ENCODE results near the gene SLC38A11.
"Not testable (repeated sequence)": the region's sequence is repeated elsewhere in the genome, so short reads cannot be mapped to it uniquely, and the experiment has no call there.

SLC38A11 gene, protein sequence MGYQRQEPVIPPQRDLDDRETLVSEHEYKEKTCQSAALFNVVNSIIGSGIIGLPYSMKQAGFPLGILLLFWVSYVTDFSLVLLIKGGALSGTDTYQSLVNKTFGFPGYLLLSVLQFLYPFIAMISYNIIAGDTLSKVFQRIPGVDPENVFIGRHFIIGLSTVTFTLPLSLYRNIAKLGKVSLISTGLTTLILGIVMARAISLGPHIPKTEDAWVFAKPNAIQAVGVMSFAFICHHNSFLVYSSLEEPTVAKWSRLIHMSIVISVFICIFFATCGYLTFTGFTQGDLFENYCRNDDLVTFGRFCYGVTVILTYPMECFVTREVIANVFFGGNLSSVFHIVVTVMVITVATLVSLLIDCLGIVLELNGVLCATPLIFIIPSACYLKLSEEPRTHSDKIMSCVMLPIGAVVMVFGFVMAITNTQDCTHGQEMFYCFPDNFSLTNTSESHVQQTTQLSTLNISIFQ

DNA sequence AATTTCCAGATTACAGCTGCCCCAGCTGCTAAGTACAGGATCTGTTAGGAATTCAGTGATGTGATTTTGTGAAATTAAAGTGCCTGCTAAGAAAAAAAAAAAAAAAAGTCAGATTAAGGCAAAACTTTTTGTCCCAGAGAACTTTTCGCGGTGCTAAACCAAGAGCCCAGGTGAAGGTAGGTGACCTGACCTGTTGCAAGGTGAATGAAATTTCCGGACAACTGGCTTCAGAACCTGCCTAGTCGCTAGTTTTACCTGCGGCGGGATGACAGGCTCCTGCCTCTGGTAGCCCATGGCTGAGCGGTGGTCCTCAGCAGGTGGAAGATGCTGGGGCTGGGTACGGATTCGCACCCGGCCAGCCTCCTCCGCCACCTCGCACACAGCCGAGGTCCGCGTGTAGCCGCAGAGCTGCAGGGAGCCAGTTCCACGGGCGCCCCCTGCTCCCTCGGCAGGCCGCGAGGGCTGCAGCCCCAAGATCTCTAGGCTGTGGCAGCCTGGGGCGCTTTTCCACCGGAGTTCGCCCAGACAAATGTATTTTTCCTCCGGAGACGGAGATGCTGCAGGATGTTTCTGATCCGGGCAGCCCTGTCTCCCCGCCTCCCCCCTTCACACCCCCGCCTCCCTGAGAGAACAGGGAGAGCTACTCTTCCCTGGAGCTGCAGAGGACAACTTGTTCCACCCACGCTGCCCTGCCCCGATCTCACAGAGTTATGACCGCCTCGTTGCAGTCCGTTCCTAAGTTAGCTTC is at the start of gene SLC38A11:
Gene SLC38A11 (minus strand): TSS at position 572 of the 748 bp plus-strand sequence. CDS start 278 bp downstream, at position 294.
- no peak for DNase-seq

DNA sequence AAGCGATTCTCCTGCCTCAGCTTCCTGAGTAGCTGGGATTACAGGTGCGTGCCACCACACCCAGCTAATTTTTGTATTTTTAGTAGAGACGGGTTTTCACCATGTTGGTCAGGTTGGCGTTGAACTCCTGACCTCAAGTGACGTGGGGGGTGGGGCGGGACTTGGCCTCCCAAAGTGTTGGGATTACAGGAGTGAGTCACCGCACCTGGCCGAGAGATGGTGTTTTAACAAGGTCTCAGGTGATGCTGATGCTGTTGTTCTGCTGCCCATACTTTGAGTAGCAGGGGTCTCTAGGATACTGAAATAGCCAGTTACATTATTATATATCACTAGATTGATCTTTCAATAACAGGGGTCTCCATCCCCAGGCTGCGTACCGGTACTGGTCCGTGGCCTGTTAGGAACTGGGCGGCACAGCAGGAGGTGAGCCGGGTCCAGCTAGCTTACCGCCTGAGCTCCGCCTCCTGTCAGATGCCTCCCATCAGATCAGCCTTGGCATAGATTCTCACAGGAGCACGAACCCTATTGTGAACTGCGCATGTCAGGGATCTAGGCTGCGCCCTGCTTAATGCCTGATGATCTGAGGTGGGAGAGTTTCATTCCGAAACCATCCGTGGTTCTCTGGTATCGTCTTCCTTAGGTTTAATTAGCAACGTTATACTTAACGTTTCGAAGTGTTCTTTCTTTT is 48.3 kb upstream of the SLC38A11 start:
- no peak for DNase-seq

DNA sequence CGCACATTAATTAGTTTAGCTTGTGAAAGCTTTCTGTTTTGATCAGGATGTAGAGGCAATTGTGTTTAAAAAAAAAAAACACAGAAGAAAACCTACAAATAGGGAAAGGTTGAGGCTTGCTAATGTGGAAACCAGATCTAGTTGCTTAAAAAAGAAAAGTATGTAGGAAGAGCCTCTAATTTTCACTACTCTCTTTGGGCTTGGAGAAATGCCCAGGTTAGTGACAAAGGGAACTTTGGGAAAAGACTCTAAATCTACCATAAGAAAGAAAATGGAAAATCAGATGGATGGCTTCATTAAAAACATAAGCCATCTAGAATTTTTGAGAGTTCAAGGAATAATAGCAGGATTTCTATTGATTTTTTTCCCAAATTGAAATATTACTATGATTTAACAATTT is 47.3 kb upstream of the SLC38A11 start:
- DNase-seq = no peak

DNA sequence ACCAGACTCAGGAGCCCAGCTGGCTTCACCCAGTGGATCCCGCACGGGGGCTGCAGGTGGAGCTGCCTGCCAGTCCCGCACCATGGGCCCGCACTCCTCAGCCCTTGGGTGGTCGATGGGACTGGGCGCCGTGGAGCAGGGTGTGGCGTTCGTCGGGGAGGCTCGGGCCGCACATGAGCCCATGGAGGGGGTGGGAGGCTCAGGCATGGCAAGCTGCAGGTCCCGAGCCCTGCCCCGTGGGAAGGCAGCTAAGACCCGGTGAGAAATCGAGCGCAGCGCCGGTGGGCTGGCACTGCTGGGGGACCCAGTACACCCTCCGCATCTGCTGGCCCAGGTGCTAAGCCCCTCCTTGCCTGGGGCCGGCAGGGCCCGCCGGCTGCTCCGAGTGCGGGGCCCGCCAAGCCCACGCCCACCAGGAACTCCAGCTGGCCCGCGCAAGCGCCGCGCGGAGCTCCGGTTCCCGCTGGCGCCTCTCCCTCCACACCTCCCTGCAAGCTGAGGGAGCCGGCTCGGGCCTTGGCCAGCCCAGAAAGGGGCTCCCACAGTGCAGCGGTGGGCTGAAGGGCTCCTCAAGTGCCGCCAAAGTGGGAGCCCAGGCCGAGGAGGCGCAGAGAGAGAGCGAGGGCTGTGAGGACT is 39.5 kb upstream of the SLC38A11 start:
- not testable (repeated sequence) for DNase-seq

DNA sequence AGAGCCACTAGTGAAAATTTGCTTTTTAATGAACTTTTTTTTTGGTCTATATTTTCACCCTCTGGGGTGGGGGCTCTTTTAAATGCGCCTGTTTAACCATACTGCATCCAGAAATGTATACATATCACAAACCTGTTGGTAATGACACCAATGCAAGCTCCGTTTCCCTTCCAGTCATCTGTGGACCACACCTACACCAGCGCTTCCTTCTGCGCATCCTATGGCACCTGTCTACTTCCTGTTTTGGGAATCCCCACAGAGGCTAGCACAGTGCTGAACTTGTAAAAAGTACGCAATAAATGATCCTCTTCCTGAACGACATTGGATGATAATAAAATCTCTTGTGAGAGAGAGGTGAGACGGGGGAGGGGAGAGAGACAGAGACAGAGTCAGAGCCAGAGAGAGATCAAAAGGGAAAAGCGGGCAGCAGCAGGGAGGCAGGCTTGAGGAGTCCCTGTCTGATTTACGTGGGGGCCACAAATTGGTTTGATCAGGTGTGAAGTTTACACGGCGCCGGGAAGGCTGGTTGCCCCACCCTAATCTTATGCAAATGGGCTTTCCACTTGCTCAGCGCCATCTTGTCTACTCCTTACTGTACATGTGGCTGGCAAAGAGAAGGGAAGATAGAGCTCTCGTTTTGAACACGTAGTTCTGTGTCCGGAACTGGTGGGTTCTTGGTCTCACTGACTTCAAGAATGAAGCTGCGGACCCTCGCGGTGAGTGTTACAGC is 38.1 kb upstream of the SLC38A11 start:
- DNase-seq = no peak

DNA sequence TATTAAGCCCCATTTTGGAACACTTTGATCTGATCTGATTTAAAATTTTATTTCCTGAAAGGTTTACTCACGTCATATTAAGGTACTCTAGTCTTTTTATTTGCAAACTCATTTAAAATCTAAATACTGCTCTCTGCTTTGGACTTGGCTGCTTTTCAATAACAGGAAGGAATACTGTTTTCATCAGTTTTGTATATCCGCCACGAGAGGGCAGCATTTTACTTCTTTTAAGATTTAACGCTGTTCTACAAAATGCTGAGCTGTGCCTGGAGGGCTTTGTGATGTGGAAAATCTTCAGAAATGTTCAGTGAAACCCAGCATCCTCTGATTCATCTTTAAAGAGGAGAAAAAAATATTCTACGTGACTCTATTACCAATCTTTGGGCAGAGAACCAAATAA is 37.5 kb upstream of the SLC38A11 start:
- no peak for DNase-seq

DNA sequence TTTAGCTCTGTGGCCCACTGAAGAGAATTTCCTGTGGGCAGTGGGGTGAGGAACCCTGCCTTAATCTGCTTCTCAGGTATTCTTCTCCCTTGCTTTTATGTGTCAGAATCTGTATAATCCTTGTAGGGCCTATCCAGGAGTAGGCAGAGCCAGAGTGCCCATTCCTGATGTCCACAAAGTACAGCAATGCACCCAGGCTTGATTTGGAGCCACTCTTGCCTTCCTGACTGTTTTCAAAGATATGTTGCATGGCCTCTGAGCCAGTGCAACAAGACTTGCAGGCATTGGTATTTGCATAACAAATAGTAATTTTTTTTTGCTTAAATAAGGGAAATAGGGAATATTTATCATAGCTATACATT is 36.7 kb upstream of the SLC38A11 start:
- DNase-seq = not testable (repeated sequence)

DNA sequence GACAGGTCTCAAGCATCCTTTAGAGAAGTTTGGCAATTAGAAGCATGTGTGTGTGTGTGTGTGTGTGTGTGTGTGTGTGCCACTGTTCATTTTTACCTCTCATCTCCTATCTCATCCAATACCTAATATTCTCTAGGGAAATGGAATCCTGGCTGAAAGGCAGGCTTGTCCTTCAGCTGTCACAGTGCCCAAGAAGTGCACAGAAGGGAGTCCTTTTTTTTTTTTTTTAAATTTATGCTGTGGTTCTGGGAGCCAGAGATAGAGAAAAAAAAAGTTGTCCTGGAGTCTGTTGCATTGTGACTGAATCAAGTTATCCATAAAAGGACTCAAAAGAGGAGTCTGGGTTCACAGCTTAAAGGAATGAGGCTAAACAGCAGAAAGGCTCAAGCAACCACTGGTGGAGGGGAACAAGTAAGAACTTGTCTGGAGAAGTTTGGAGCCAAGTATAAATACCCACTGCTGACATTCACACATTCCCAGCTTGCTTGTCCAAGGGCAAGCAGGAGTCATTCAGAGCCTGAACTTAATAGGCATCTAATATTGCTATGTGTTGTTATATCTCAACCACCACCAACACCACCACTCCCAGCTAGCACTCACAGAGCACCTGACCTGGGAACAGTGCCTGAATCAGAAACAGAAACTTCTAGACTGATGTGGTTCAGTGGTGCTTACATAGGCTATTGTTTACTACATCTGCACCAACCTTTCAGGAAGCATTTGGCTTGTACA is 36.2 kb upstream of the SLC38A11 start:
- not testable (repeated sequence) for DNase-seq

DNA sequence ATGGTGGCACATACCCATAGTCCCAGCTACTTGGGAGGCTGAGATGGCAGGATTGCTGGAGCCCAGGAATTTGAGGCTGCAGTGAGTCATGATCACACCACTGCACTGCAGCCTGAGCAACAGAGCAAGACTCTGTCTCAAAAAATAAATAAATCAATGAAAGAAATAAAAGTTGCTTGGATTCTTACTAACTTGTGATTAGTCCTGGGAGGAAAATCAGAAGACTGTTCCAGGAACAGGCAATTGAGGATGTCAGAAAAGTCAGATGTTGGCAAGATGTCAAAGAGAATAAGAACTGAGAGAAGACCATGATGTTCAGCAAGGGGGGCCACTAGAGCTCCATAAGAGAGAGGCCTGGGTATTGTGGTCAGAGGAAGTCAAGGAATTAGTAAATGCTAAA is 35.6 kb upstream of the SLC38A11 start:
- not testable (repeated sequence) for DNase-seq

DNA sequence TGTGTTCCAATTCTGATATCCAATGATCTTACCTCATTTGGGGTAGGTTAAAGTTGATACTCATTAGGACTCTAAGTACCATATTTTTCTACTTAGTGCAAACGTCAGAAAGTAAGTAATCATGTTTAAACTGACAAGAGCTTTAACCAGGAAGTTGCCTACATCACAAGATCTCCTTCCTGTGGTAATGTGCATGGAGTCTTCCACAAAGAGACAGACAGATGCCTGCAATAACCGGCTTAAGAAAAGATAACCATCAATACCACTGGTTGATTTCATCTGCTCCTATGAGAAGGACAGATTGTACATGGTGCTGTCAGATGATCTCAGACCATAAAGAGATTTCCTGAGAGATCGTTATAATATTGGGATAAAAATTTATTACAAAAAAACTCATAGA is 33.5 kb upstream of the SLC38A11 start:
- not testable (repeated sequence) for DNase-seq

DNA sequence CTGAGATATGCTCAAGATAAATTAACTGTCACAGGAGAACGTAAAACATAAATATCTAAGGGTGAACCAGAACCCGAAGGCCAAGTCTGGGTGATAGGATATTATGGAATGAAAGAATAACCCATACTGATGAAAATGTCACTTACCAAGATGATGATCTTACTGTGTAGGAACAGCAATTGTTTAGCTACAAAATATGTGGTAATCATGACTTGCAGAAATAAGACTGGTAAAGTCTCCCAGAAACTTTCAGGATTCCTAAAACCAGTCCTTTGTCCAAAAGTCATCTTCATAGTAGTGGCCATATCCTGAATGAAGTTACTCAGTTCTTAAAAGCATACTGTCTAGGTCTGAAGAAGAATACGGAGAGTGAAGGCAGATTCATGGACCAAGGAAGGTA is 30.7 kb upstream of the SLC38A11 start:
- DNase-seq = not testable (repeated sequence)

DNA sequence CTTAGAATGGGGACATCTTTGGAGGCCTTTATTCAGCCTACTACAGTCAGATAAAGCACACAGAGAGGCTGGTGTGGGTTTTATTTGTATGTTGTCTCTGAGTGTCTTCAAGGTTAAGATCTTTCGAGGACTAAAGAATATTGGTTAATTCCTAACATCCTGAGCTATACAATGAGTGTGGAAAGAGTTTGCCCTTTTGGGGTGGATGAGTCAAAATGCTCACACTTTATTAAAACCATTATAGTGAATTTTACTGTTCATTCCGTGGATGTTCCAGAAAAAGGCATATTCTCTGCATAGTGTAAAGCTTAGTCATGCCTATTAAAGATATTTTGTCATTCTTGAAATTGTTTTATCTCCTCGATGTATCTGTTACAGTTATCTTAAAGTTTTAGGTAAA is 29.1 kb upstream of the SLC38A11 start:
- no peak for DNase-seq

DNA sequence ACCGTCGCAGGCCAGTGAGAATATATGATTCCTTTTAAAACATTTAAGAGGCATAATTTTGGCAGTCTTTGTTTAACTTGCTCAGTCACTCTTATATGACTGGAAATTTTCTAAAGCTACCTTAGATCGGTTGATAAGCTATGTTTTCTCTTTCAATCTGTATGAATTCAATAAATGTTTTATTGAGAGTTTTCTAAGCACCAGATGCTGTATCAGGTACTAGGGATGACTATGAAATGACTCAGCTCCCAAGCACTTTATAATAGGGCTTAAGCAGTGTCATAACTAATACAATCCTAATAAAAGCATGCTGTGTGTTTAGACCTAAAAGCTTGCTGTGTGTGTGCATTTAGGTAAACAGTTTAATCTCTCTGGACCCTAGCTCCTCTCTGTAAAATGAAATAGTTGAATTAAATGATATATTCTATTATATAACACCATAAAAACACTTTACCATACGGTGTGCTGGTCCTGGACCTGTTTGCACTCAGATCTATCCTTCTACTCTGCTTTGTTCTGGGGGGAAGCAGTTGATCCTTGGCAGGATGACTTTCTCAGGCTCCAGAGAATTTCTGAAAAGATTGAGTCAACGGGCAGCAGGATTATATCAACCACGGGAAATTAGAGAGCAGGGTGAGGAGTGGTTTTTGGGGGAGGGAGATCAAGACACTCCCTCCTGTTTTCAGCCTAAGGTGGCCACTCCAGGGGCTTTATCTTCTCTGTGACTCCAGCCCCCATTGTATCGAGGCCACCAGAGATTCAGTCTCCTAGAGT is 26.1 kb upstream of the SLC38A11 start:
- DNase-seq = no peak

DNA sequence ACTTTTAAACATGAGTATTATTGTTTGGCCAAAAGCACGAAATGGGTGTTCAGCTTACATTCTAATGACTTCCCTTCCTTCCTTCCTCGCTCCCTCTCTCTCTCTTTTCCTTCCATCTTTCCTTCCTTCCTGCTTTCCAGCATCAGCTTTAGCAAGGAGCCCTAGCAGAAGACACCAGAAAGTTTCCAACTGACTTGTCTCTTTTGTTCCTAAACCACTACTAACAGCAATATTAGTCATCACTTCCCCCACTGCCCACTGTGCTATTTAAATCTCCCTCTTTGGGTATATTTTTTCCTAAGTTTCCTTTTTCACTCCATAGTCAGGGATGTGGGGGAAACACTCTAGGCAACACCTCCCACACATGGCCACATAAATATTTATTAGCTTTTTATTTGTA is 25.4 kb upstream of the SLC38A11 start:
- DNase-seq = not testable (repeated sequence)

DNA sequence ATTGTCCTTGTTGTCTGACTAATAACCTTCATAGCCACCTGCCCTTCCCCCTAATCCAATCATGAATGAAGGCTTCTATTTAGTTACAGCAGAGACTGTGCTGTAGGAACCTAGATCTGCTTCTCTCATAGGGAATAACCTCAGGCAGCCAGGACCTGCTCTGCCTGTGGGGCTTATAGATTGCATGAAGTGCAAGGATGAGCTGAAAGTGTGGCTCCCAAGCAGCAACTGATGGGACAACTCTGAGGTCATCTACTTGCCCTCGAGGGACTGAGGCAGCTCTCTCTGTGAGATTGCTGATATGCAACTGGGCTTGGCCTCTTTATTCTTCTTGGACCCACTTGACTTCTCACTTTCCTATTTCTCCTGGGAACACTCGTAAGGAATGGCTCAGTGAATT is 23.8 kb upstream of the SLC38A11 start:
- DNase-seq = no peak

DNA sequence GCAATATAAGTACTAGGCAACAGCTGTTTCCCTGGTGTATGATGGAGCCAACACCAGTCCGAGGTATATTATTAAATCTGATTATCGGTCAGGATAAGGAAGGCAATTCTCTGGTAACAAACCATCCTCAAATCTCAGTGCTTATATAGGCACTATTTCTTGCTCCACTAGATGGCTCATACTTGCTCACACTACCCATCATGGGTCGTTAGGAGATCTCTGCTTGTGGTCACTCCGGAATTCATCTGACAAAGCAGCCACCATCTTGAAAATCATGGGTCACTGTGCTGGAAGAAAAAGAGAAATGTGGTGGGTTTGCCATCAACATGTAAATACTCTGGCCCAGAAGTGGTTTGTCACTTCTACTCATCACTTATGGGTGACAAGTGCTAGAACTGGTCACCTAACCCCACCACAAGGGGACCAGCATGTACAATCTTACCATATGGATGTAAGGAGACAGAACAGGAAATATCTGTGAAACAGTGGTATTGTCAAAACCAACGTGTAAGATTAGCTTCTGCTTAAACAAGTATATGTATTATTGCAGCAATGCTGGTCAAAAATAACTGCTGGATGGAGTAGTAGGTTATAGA is 21.6 kb upstream of the SLC38A11 start:
- not testable (repeated sequence) for DNase-seq

DNA sequence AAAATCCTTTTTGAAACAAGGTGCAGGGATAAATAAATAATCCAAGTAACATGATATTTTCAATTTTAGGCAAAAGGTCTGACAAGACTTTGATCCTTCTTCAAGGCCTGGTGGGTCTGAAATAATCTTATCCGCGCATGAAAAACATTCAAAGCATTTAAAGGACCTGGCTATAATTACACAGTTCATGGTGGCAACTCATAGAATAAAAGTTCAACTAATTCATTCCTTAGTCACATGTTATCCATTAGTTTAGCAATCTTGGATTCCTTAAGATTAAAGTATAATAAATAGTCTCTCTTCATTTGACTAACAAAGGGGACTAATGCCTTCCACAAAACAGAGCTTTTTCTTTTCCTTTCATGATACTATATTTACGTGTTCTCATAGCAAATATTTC is 21.0 kb upstream of the SLC38A11 start:
- DNase-seq = no peak

DNA sequence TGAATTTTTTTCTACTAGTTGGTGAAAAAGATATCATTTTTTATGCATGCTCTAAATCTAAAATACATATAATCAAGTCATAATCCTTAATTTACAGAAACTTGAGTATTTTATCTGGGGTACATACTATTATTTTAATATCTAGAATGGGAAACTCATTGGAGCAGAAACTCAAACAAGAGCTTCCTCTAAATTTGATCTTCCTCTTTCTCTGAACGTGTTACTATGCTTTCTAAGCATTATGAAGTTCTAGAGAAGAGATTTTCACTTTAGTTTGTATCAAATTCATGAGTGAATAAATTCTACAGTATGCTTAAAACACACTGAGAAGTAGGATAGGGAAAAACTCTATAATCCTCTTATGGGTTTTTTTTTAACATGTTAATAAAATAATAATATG is 20.6 kb upstream of the SLC38A11 start:
- DNase-seq = no peak

DNA sequence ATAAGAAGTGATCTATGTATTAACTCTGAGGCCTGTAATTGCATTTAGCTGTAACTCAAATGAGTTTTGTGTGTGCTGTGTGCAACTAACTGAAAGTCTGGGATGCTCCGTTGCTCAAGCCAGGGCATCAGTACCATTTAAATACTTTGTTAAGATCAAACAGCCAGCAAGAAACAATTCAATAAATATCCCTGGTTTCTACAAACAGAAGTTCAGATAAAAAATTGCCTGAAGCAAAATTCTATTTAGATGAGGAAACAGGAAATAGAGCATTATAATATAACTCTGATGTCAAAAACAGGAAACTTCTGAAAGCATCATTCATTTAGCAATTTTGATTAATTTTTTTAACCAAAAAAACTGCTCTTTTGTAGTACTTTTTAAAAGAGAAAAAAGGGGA is 18.9 kb upstream of the SLC38A11 start:
- DNase-seq = no peak

DNA sequence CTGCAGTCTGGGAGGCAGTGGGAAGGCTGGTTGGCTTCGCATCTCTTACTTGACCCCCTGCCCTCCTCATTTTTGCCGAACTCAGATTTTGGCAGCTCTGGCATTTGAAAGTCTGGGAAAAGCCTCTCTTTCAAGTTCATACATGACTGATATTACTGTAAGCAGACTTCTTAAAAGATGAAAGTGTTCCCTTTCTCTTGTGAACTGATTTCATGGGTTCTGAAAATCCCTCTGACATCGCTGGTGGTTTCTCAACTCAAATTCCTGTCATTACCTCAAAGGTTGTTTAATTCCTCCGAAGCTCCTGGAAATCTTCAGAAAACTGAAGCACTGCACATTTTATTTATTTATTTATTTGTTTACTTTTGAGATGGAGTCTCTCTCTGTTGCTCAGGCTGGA is 16.9 kb upstream of the SLC38A11 start:
- no peak for DNase-seq
